Upper lobe of left lung (tissue), 4 donors: Measurements from ENCODE around the gene PHETA1.

Source experiments
- EP300 ChIP-seq, 4 donors: sonication (generic); formaldehyde crosslinking; IDR thresholded peaks; one replicate each; pipeline ENCODE4 v1.5.1; 2017; ENCODE audit warnings: antibody characterized with exemption in 4 of 4, control low read depth in 2 of 4
- POLR2AphosphoS5 ChIP-seq, 2 donors: sonication (generic); formaldehyde crosslinking; IDR thresholded peaks; one replicate each; pipeline ENCODE4 v1.5.1; 2017; ENCODE audit warnings: antibody characterized with exemption in 2 of 2
- TF ChIP-seq, protein P1 (sequence below), 6 experiments: fragments of 450-650 bp in 4 of 6; fragments of 200-600 bp in 2 of 6; sonication (generic) in 2 of 6; IDR thresholded peaks; one replicate each; pipeline ENCODE4 v1.5.1; 2016 to 2019; ENCODE audit warnings: antibody characterized with exemption in 6 of 6

DNA sequence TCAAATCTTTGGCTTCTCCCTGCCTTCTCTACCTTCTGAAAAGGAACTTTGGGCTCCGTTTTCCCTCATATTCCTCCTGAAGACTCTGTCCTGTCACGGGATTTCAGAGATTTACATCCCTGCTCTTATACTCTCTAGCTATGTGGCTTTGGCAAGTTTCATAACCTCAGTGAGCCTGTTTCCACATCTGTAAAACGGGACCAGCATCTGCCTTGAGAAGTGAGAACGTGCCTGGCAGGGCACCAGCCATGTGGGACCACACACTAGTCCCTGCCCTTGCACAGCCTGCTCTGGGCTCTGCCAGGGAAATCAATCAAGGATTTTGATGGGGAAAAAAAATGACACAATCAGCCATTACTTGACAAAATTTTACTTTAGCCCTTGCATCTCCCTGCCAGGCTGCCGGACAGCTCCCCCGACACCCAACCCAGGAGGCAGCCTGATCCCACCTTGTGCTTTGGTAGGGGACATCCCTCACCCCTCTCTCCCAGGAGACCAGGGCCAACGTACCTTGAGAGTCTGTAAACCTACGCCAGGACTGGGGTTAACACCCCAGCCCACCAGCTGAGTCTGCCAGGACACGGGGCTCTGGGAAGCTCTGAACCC, 8.5 kb downstream of the PHETA1 start:
- TF ChIP-seq POLR2AphosphoS5 (IDR thresholded peaks at IDR 0.05) (no peak), EP300 (IDR thresholded peaks at IDR 0.05) (no peak)
- TF ChIP-seq, protein P1, sequence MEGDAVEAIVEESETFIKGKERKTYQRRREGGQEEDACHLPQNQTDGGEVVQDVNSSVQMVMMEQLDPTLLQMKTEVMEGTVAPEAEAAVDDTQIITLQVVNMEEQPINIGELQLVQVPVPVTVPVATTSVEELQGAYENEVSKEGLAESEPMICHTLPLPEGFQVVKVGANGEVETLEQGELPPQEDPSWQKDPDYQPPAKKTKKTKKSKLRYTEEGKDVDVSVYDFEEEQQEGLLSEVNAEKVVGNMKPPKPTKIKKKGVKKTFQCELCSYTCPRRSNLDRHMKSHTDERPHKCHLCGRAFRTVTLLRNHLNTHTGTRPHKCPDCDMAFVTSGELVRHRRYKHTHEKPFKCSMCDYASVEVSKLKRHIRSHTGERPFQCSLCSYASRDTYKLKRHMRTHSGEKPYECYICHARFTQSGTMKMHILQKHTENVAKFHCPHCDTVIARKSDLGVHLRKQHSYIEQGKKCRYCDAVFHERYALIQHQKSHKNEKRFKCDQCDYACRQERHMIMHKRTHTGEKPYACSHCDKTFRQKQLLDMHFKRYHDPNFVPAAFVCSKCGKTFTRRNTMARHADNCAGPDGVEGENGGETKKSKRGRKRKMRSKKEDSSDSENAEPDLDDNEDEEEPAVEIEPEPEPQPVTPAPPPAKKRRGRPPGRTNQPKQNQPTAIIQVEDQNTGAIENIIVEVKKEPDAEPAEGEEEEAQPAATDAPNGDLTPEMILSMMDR (IDR thresholded peaks at IDR 0.05): no peak
